GM21528 (cell line): ENCODE data around the gene INO80B.
"Not testable (repeated sequence)": the region's sequence is repeated elsewhere in the genome, so short reads cannot be mapped to it uniquely, and the experiment has no call there.

ENCODE experiments used
- ATAC-seq: cut with Tn5 transposase; IDR thresholded peaks from one replicate; pipeline ENCODE4 v1.9.1; 2021; ENCODE audit warnings: mild to moderate bottlenecking, moderate library complexity; ENCODE audit not compliant: unreplicated experiment, low FRiP score

Gene INO80B

DNA sequence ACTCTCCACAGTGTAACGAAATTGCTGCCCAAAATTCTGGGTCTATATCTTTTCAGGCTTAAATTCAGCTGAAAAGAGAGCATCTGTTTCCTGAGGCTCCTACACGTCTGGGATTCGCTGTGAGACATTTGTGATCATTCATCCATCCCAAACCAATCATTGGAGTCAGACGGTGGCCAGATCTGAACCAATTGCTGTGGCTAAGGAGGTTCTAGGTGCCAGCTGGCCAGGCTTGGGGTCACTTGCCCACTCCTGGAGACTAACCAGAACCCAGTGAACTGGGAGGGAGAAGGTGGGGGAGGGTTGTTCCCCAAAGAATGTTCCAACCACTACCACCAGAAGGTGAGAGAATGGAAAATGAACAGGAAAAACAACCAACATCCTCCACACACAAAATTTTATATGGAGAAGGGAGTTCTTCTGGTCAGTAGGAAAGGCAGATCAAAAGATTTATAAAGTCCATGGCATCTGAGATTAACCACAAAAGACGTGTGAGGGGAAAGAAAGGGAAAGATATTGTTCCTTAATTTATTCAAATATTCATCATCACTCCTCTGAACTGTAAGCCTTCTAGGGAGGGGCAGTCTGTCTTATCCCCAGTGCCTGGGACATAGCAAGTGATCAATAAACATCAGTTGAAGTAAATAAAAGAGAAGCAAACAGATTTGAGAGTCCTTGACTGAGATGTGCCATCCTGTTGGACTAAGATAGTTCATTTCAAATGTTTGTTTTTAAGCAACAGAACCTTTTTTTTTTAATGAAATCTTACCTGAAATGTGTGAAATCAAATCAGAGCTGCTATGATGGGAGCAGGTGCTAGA, 10.2 kb upstream of the INO80B start:
- ATAC-seq: no peak

DNA sequence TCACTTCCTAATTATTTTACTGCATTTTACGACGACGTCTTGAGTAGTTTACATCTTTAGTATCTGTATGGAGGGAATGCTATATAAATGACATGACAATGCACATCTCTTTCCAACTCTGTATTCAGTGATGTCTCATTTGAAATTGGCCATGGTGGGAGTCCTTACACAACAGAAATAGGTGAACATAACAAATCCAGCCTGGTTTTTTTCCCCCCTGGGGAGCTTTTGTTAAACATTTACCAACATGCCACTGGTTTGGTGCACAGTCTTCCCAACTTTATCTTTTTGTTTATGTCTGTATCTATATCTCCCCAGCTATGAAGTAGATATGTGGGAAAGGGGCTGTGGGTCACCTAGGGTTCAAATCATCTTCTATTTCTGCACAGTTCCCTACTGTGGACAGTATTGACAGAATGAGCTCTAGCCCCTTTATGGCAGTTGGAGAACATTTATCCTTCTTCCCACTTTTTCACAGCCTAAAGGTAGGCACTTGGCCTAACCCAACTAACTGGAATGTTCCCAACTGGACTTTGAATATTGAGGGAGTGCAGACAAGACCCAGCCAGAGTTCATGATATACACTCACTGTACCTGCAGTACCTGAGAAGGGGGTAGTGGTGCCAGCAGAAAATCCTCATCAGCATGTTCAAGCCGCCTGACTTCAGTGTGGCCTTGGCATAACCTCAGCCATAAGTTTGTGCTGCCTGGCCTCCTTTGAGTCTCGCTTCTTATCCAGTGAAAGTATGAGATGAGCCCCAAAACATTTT, 7.5 kb upstream of the INO80B start:
- ATAC-seq: no peak

DNA sequence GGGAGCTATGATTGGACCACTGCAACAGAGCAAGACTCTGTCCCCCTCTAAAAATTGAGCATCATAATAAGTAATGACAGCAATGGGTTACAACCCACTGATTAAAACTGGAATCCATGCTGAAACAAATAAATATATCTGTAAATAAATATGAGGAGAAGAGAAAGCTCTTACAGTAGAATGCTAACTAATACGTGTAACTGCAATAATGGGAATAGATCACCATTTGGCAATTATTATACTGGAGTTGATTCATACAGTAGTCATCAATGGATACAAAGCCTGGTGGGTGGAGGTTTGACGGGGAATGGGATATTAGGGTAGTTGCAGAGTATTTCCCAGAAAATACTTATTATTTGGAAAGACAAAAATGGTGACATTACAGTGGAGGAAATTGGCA, 6.1 kb upstream of the INO80B start:
- no peak for ATAC-seq

DNA sequence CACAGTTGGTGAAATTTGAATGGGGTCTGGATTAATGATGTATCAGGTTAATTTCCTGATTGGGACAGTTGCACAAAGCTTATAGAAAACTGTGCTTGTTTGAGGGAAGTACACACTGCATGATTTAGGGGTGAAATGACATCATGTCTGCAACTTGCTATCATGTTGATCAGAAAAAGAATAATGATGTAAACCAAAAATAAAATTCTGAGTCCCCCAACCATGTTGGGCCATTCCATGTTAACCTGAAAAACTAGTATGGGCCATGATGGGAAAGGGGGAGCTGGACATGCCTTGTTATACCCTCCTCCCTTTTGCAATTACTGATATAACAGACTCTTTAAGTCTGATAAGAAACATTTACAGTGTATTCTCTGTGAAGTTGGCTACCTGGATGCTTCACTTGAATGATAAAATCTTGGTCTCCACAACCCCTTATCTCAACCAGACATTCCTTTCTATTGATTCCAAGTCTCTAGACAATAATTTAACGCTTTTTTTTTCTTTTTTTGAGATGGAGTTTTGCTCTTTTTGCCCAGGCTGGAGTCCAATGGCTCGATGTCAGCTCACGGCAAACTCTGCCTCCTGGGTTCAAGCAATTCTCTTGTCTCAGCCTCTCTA, 4.2 kb upstream of the INO80B start:
- no peak for ATAC-seq

DNA sequence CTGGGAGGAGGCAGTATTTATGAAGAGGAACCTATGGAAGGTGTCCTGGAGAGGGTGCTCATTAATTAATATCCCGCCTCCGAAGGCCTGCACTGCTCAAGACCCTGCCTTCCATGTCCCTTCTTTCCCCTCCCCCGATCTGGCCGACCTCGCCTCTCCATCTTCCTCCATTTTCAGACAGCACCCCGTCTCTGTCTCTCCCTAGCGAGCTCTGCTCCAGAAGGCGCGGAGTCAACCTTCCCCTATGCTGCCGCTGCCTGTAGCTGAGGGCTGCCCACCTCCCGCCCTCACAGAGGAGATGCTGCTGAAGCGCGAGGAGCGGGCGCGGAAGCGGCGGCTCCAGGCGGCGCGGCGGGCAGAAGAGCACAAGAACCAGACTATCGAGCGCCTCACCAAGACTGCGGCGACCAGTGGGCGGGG, 2.3 kb downstream of the INO80B start:
- peak; percentile 0 for ATAC-seq

DNA sequence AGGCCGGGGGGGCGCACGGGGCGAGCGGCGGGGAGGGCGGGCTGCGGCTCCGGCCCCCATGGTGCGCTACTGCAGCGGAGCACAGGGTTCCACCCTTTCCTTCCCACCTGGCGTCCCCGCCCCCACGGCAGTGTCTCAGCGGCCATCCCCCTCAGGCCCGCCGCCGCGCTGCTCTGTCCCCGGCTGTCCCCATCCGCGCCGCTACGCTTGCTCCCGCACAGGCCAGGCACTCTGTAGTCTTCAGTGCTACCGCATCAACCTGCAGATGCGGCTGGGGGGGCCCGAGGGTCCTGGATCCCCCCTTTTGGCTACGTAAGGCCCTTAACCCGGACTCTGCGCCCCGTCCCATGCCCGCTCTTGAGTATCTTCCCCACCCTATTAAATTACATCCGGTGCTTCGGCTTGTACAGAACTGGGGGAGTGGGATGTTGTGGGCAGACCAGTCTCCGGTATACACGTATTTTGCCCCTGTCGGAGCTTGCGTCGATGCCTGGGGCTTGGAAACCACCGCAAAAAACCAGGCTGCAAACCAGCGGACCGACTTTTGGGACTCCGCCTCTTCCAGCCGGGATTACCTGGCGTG, 2.8 kb downstream of the INO80B start:
- ATAC-seq: peak; percentile 33

DNA sequence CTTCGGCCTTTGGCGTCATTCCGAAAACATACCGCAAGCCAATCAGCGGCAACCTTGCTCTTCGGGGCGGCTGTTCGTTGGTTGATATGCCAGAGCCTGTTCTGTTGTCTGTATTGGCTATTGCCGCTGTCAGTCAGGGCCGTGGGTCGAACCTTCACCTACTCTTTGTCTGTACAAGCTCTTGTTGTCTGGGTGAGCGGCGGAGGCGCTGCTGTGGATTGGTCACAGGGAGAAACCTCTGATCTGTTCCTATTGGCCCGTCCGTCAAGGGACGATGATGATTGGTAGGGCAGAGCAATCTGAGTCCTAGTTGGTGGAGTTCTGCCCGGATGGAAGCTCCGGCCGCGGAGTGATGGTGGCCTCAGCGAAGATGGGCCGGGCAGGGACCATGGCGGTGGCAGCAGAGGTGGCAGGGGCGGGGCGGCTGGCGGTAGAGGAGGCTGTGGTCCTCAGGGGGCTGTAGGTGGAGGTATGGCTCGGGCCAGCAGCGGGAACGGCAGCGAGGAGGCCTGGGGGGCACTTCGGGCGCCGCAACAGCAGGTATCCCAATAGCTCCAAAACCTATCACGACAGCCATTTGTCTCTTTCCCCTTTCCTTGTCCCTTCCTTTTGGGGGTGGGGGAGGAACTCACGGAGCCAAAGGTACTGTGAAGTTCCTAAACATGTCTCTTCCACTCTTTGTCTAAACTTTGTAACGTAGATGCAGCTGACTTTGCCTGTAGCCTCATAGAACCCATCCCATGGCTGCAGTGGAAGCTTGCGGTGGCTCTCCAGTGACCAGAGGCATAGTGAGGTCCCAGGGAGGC, 3.4 kb downstream of the INO80B start, which contains the start of gene WBP1:
WBP1 (plus strand) TSS at position 307 of the 806 bp plus-strand sequence; CDS start at position 472, 165 bp downstream.
- ATAC-seq: peak; percentile 85

DNA sequence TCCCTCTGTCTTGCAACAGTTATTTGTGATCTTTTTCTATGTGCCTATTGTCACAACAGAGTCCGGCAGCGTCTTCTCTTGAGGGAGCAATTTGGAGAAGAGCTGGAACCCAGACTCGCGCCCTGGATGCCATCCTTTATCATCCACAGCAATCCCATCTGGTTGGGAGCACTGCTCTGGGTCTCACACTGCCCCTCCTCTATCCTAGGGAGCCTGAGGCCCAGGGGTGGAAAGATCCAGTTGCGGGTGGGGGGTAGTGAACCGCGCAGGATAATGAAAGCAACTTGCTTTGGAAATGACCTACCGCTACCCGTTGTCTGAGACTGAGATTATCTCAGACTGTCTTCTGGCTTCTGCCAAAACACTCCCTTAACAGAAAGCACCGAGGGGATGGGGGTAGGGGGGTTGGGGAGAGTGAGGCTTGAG, 4.1 kb downstream of the INO80B start:
- ATAC-seq: no peak

DNA sequence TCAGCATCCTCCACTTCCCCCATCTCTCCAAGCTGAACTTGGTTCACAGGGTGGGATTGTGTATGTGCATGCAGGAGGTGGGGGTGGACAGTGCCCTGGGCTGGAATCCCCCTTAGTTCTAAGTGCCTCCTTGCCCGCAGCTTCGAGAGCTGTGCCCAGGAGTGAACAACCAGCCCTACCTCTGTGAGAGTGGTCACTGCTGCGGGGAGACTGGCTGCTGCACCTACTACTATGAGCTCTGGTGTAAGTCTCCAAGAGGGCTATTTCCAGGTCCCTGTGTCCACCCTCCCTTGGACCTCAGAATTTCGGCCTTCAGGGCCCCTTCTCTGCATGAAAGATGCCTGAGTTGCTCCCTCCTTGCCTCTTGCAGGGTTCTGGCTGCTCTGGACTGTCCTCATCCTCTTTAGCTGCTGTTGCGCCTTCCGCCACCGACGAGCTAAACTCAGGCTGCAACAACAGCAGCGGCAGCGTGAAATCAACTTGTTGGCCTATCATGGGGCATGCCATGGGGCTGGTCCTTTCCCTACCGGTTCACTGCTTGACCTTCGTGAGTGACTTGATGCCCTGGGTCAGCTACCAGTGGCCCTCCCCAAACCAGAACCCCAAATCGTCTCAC, 4.7 kb downstream of the INO80B start:
- not testable (repeated sequence) for ATAC-seq

DNA sequence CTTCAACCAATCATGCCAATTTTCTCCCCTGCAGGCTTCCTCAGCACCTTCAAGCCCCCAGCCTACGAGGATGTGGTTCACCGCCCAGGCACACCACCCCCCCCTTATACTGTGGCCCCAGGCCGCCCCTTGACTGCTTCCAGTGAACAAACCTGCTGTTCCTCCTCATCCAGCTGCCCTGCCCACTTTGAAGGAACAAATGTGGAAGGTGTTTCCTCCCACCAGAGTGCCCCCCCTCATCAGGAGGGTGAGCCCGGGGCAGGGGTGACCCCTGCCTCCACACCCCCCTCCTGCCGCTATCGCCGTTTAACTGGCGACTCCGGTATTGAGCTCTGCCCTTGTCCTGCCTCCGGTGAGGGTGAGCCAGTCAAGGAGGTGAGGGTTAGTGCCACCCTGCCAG, 5.3 kb downstream of the INO80B start:
- ATAC-seq: not testable (repeated sequence)

DNA sequence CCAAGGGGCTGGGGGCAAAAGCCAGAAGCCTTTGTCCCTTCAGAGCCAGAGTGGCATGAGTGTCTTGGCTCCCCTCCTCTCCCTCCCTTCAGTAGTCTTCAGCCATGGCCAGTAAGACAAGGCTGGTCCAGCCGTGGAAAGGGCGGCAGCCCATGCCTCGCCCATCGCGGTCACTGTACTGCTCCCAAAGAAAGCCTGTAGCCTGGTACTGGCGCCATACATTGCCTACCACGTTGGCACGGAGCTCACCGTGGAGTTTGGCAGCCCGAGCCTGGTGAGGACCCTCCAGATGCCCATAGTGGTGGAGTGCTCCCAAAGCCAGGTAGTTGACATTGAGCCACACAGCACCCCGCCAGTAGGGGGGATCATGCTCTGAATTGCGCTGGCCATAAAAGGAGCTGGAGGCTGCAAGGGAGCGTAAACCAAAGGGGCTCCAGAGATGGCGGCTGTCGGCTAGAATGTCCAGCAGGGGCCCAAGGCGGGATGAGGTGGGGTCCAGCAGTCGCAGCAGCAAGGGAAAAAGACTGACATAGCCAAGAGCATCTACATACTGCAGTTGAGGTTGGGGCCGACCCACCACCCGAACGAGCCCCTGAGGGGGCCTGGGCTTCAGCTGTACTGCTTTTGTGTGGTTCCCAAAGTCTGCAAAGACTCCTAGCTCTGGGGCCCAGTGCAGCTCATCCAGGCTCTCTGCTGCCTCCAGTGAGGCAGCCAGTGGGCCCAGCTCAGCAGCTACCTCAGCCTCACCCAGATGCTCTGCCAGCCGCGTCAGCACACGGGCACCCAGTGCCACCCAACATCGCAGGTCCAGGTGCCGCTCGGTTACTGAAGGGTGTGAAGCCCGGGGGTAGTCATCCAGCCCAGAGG, 6.5 kb downstream of the INO80B start:
- no peak for ATAC-seq

DNA sequence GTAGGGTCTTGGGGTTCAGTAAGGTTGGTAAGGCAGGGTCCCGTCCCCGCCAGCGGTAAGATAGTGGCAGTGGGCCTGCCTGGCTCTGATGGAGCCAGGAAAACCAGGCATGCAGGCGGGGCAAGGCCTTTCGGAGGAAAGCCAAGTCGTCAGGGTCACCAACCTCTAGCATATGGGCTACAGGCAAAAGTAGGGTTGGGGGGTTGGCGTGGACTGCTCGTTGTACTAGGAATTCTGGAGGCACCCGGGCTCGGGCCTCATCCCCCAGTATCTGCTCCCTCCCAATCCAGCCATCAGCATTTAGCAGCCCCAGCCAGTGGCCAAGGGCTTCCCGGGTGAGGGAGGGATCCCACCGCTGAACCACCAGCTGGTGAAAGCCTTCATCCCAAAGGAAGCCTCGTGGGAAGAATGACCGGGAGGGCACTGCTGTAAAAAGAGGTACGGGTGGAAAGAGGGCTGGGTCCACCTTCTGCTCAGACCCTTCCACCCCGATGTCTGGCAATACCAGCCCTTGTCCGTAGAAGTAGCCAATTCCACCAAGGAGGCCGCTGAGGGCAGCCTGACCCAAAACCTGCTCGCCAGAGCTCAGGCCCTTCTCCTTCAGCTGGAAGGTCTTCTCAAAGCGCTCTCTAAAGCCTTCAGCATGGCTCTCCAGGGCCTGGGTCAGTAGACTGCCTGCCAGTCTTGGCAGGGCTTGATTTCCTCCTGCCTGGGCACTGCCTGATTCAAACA, 7.3 kb downstream of the INO80B start:
- no peak for ATAC-seq

DNA sequence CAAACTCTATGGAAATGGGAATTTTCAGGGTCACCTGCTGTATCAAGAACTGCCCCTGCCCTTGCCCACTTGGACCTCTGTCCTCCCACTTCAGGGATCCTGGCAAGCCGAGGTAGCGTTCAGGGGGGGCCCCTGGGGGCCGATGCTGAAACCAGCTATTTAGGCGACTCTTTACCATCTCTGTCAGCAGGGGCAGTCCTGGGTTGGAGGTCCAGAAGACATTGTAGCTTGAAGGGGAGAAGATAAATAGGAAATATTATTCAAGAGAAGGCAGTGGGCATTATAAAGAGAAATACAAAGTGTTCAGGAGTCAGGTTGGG, 7.9 kb downstream of the INO80B start:
- ATAC-seq: no peak

DNA sequence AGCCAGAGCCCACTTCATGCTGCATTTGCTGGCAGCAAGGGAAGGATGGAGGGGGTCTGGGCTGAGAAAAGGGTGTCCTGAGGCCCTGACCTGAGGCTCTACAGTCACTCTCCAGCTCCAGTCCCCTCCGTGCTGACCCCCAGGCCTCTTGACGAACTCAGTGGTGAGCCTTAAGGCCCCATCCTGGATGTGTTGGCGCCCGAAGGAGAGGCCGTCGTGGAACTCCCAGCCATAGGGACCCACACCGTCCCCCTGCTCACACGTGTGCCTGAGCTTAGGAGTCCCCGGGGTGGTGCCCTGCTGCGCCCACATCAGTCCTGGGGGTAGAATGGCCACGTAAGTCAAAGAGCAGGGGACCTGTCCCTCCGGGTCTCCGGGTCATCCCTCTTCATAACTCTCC, 9.5 kb downstream of the INO80B start:
- no peak for ATAC-seq

DNA sequence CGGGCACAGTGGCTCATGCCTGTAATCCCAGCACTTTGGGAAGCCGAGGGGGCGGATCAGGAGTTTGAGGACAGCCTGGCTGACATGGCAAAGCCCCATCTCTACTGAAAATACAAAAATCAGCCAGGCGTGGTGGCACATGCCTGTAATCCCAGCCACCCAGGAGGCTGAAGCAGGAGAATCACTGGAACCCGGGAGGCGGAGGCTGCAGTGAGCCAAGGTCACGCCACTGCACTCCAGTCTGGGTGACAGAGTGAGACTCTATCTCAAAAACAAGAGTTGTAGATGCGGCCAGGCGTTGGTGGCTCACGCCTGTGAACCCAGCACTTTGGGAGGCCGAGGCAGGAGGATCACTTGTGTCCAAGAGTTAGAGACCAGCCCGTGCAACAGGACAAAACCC, 15.9 kb downstream of the INO80B start:
- ATAC-seq: not testable (repeated sequence)

DNA sequence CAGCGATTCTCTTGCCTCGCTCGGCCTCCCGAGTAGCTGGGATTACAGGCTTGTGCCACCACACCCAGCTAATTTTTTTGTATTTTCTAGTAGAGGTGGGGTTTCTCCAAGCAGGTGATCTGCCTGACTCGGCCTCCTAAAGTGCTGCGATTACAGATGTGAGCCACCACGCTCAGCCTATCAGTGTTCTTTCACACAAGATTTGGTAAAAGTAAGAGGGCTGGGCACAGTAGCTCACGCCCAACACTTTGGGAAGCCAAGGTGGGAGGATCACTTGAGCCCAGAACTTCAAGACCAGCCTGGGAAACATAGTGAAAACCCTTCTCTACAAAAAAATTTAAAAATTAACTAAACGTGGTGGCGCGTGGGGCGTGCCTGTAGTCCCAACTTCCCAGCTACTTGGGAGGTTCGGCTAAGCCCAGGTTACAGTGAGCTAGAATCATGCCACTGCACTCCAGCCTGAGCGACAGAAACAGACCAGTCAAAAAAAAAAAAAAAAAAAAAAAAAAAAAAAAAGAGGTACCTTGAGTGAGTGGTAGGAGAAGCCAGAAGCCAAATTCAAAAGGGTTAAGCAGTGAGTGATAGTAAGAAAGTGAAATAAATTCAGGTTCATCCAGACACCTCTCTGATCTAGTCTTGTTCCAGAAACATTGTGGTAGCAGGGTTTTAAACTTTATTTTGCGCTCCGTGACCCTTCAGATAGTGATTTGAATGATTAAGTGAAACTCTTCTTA, 16.6 kb downstream of the INO80B start:
- no peak for ATAC-seq

DNA sequence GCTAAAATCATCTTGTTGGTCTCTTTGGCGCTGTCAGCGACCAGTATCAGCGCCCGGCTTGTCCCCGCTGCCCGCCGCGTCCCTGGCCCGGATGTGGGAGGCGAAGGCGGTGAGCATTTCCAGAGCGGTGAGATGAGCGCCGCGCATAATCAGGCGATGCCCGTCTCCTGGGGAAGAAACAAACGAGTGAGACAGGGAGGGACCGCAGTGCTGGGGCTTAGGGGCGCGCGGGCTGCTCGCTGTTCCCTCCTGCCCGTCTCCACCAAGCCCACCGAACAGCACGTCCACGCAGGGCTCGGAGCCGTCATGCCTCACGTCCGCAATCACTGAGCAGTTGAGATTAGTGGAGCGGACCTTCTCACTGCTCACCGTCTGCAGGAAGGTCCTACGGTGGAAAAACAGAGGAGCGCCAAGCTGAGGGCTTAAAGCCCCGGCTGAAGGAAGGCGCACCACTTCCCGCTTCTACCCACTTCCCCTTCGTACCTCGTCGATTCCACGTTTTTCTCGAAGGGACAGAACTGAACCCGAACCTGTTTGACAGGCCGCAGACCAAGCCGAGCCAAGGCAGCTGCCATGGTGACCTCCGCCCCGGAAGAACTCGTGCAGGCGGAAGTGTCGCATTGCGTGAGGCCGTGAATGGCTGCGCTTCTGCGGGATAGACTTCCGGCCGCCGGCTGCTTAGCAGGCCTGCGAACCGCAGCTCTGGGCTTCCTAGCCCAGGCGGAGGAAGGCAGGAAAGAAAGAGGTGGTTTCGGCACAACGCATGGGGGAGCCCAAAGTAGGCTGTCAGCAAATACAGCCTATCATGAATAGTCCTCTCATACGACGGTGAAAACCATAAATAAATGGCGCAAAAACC, 17.4 kb downstream of the INO80B start, which contains the start of gene MRPL53:
MRPL53 (minus strand) TSS at position 595 of the 859 bp plus-strand sequence; CDS start at position 575, 20 bp downstream.
- peak; percentile 81 for ATAC-seq
